IPS-20b (cell line): Measurements from ENCODE around the gene ITGB2.

Source experiments
- H3K27ac ChIP-seq: one replicate; pipeline ENCODE4 v1.5.1; 2013; ENCODE audit warnings: low read length
- H3K27me3 ChIP-seq: 2 replicates; pipeline ENCODE4 v1.6.1; 2013; ENCODE audit warnings: mild to moderate bottlenecking, low read length, inconsistent platforms; ENCODE audit not compliant: insufficient read depth
- H3K36me3 ChIP-seq: 2 replicates; pipeline ENCODE4 v1.6.1; 2013; ENCODE audit warnings: low read depth, mild to moderate bottlenecking, inconsistent platforms, low read length, moderate library complexity; ENCODE audit not compliant: insufficient read depth
- H3K4me1 ChIP-seq: 2 replicates; pipeline ENCODE4 v1.6.1; 2013; ENCODE audit warnings: mild to moderate bottlenecking, control low read depth, inconsistent platforms, low read length, moderate library complexity; ENCODE audit not compliant: insufficient read depth
- H3K4me3 ChIP-seq: 2 replicates; pipeline ENCODE4 v1.5.1; 2013; ENCODE audit warnings: mild to moderate bottlenecking, low read length, inconsistent platforms
- H3K9ac ChIP-seq: 2 replicates; pipeline ENCODE4 v1.6.1; 2013; ENCODE audit warnings: low read depth, mild to moderate bottlenecking, inconsistent platforms, low read length, moderate library complexity
- H3K9me3 ChIP-seq: 2 replicates; pipeline ENCODE4 v1.6.1; 2013; ENCODE audit warnings: mild to moderate bottlenecking, low read depth, low read length, inconsistent platforms; ENCODE audit not compliant: insufficient read depth

ITGB2 gene

DNA sequence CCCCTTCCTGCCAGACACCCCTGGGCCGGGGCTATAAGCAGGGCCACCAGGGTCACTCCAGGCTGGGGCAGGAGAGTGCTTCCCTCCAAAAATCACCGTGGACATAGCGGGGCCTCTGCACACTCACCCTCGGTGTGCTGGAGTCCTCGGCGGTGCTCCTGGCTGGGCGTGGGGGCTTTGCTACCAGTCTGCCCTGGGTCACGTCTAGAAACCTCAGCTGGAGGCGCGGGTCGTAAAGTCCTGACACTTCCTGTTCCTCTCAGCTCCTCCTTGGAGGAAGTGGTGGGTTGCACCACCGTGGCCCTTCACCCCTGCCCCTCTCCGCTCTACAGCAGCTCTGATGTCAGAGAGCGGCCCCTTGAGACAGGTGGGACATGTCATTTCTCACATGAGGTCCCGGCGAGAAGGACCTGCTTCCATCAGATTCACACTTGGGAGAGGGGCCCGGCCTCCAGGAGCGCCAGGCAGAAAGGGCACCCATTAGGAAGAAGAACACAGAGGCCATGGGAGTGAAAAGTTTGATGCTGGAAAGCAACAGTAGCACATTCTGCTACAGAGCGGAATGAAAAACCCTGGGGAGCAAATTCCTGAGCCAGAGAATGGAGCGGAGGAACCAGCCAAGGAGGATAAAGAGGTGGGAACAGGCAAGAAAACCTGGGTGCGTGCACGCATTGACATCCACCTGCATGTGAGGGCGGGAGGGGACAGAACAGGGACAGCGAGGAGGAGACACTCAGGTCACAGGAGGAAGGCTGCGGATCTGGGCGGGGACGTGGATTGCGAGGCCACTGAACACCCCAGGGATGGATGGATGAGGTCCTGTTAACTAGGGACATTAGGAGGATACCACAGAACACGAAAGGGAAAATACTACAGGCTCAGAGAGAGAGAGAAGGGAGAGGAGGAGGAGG, at the start of gene ITGB2:
Gene ITGB2, minus strand, starts transcription at position 206 of the 911 bp plus-strand sequence. CDS start 10,117 bp downstream, outside the sequence.
- Histone ChIP-seq H3K27ac (no peak within 1 kb of the TSS), H3K9ac (no peak within 1 kb of the TSS), H3K36me3 (no peaks in the 10 kb centered on the region), H3K27me3 (no peaks in the 10 kb centered on the region), H3K9me3 (no peaks in the 10 kb centered on the region), H3K4me1 (no peaks in the 10 kb centered on the region), H3K4me3 (no peak within 1 kb of the TSS)

DNA sequence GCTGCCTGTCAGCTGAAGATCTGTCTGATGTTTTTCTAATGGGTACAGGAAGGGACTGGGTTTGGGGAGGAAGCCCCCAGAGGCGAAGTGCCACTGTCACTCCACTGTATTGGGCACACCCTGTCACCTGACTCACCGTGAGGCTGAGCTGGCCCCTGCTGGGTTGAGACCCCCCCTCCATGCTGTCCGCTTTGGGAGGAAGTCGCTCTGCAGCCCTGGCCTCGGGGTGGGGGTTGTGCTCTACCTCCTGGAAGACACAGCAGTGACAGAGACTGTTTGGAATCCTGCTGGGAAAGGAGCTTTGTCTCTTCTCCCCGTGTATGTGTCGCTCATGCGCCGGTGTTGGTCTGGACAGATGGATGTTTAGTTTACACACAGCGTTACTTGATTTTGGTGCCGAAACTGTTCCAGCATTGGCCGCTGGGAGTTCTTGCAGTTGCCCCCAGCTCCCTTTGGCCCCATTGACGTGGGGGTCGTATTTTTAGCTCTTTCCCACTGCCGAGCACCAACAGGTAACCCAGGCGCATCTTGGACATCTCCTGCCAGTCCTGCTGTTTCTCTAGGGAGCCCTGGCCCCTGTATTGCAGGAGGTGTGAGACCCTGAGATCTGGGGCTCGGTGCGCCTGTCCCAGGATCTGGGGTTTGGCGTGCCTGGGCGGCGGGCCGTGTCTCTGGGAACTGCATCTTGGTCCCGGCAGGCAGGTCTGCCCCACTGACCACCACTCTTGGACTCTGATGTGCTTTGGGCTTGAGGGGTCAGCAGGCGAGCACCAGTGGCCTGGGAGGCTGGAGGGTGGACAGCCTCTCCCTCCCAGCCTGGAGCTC, 49.4 kb upstream of the ITGB2 start:
- Histone ChIP-seq H3K9ac (no peak overlapping the region), H3K9me3 (no peaks in the 10 kb centered on the region), H3K4me3 (no peak overlapping the region), H3K36me3 (peaks cover 46% of the 10 kb centered on the region), H3K27me3 (no peaks in the 10 kb centered on the region), H3K27ac (no peak overlapping the region), H3K4me1 (no peaks in the 10 kb centered on the region)

DNA sequence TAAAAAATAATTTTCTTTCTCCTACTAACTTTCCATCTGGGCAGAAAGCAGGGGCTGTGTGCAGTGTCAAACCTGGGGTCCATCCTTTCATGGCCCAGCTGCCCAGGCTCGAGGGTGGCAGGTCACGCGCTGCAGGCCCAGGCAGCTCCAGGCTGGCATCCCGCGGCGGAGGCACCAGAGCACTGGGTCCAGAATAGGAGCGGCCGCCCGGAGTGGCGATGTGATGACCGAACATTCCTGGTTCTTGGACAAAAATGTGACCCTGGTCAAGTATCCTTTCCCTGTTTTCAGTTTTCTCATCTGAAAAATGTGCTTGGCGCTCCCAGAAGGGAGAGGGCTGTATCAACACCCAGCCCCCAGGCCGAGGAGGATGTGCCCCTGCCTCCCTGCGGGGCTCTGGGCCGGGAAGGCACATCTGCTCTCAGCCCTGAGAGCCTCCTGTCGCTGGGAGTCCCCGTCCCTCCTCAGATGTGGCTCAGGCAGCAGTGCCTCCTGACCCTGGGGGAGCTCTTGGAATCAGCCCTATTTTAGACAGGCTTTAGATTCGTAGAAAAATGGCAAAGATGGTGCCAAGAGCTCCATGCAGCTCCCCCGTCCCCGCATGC, 48.5 kb upstream of the ITGB2 start:
- Histone ChIP-seq H3K4me3 (no peak overlapping the region), H3K9me3 (no peaks in the 10 kb centered on the region), H3K9ac (no peak overlapping the region), H3K27ac (no peak overlapping the region), H3K27me3 (no peaks in the 10 kb centered on the region), H3K4me1 (no peaks in the 10 kb centered on the region), H3K36me3 (peaks cover 39% of the 10 kb centered on the region)

DNA sequence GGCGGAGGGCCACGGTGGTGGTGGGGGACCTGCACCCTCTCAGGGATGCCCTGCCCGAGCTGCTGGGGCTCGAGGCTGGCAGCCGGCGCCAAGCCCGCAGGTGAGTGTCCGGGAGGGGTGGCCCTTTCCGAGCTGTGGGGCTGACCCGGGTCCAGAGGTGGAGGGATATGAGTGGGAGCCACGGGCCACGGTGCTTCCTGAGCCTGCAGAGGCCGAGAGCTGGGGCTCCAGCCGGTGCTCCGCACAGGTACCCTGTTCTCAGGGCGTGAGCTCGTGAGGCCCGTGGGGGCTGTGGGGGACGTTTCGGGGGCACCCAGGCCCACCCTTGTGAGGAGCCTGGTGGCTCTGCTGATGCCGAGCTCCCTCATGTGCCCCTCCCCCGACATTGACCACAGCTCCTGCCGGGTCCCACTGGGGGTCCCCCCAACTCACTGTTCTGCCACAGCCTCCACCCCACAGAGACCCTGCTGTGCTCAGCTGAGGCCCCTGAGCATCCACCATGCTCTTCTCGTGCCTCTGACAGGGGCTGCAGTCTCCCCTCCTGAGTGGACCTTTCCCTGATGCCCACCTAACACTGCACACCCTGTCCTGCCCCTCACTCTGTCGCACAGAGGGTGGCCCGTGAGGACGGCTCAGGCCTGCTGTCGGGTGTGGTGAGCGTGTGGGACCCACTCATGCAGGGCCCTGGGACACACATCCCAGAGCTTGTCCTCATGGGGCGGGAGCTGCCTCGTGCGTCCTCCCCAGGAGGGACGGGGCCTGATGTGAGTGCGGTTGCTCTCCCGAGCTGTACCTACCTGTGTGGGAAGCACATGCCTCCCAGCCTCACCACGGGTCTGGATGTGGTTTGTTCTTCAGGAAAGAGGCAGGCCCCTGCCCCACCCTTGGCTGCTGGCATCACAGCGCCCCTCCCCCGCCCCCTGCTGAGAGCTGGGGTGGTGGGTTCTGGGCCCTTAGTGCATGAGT, 46.7 kb upstream of the ITGB2 start:
- Histone ChIP-seq H3K27ac (no peak overlapping the region), H3K36me3 (peaks cover 47% of the 10 kb centered on the region), H3K9ac (no peak overlapping the region), H3K4me1 (no peaks in the 10 kb centered on the region), H3K9me3 (no peaks in the 10 kb centered on the region), H3K4me3 (no peak overlapping the region), H3K27me3 (no peaks in the 10 kb centered on the region)

DNA sequence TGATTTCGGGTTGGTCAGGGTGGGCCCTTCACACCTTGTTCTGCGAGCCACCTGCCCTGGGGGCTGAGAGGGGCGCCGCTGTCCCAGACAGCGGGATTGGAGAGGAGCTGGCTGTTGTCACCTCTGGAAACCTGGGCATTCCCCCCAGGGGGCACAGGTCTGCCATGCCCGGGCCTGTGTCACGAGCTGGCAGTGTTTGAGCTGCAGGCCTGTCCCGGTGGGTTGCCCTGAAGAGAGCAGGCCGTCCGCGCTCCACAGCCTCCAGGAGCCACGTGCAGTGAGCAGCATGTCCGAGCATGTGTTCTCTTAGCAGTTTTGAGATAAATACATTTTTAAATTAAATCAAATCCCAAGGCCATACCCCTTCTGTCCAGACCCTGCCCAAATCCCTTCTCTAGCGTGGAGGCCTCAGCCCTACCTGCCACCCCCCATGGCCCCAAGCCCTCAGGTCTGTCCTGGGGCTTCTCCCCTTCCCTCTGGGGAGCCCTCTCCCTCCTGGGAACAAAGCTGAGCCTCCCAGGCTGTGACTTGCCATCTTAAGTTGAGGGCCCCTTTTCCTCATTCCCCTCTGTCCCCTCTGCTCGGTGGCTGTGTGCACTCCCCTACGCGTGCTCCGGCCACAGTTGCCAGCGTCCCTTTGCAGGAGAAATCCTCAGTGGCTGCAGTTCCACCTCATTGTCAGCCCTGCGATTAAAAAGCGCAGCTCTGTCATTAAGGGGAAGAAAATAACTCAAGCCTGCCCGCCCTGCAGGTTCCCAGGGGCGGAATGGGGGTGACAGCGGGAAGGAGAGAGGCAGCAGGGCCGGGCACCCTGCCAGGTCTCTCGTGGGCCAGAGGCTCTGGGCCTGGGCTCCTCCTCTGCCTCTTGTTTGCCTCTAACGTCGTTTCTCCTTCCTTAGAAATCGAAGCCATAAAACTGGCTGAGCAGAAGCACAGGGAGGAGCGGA, 45.7 kb upstream of the ITGB2 start:
- Histone ChIP-seq H3K9ac (no peak overlapping the region), H3K4me1 (no peaks in the 10 kb centered on the region), H3K27ac (no peak overlapping the region), H3K27me3 (no peaks in the 10 kb centered on the region), H3K36me3 (peaks cover 57% of the 10 kb centered on the region), H3K4me3 (no peak overlapping the region), H3K9me3 (no peaks in the 10 kb centered on the region)

- Histone ChIP-seq H3K9me3 (no peaks in the 10 kb centered on the region), H3K27ac (no peak overlapping the region), H3K4me1 (no peaks in the 10 kb centered on the region), H3K27me3 (no peaks in the 10 kb centered on the region), H3K4me3 (no peak overlapping the region), H3K9ac (no peak overlapping the region), H3K36me3 (peaks cover 66% of the 10 kb centered on the region)
Observed at GRCh38 chr21:44965251-44966022, 44.7 kb upstream of the ITGB2 start.

GRCh38 chr21:44964381-44964780, 43.7 kb upstream of the ITGB2 start:
- no peak overlapping the region for H3K9ac ChIP-seq
- no peaks in the 10 kb centered on the region for H3K27me3 ChIP-seq
- H3K4me1 ChIP-seq: no peaks in the 10 kb centered on the region
- H3K9me3 ChIP-seq: no peaks in the 10 kb centered on the region
- no peak overlapping the region for H3K27ac ChIP-seq
- H3K4me3 ChIP-seq: no peak overlapping the region
- peaks cover 65% of the 10 kb centered on the region for H3K36me3 ChIP-seq

GRCh38 chr21:44962403-44962966, 41.8 kb upstream of the ITGB2 start:
- Histone ChIP-seq H3K4me1 (no peaks in the 10 kb centered on the region), H3K4me3 (no peak overlapping the region), H3K27me3 (no peaks in the 10 kb centered on the region), H3K9me3 (no peaks in the 10 kb centered on the region), H3K36me3 (peaks cover 65% of the 10 kb centered on the region), H3K9ac (no peak overlapping the region), H3K27ac (no peak overlapping the region)

DNA sequence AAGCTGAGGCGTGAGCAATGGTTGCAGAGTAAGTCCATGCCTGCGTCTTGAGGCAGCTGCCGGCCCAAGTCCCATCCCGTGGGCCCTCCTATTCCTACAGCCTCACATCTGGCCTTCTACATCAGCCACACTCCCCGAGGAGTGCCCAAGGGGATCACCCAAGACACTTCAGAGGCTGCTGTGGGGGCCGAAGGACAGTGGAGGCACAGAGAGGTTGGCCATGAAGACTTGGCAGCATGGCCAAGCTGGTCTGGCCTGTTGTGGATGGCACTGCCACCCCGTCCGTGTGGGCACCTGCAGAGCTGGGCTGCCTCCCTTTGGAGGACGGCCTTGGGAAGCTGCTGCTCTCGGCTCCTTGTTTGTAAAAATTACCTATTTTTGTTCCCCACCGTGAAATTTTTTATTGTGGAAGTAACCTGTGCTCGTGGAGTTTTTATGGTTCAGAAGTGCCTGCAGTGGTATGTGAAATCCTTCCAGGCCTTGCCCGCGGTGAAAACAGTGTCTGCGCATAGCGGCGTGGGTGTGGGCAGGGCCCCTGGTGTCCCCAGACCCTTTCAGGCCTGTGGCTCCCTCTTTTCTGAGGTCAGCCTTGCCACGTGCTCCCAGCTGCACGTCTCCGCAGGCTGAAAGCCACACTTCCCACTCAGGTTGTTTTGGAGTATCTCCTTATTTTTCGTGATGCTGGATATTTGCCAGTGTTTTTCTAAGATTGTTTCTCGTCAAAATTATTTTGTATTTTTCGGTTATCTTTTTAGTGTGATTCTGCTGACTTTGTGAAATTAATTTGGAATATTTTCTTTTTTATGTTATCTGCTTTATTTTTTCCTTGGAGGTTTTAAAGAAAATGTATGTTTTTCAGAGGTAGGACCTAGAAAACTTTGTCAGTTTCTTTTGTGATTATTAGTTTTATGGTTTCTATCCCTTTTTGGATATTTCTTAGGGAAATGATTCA, 39.7 kb upstream of the ITGB2 start:
- no peak overlapping the region for H3K27ac ChIP-seq
- H3K27me3 ChIP-seq: no peaks in the 10 kb centered on the region
- no peaks in the 10 kb centered on the region for H3K9me3 ChIP-seq
- no peak overlapping the region for H3K4me3 ChIP-seq
- H3K4me1 ChIP-seq: no peaks in the 10 kb centered on the region
- peaks cover 78% of the 10 kb centered on the region for H3K36me3 ChIP-seq
- no peak overlapping the region for H3K9ac ChIP-seq
